ES-I3 (cell line): Measurements from ENCODE around the gene HS2ST1.

Experiments
- H3K36me3 ChIP-seq: 2 replicates; pipeline ENCODE4 v1.6.1; 2013; ENCODE audit warnings: mild to moderate bottlenecking, low read length, control low read depth, moderate library complexity; ENCODE audit not compliant: insufficient read depth
- H3K4me1 ChIP-seq: 2 replicates; pipeline ENCODE4 v1.6.1; 2013; ENCODE audit warnings: mild to moderate bottlenecking, control low read depth, low read length; ENCODE audit not compliant: insufficient read depth
- H3K9ac ChIP-seq: 2 replicates; pipeline ENCODE4 v1.6.1; 2013; ENCODE audit warnings: low read depth, mild to moderate bottlenecking, low read length, moderate library complexity
- H3K9me3 ChIP-seq: 2 replicates; pipeline ENCODE4 v1.6.1; 2013; ENCODE audit warnings: mild to moderate bottlenecking, low read length, moderate library complexity; ENCODE audit not compliant: control insufficient read depth, insufficient read depth

Gene HS2ST1

GRCh38 chr1:87134625-87135328 lies 220.3 kb downstream of the HS2ST1 start:
- no peak overlapping the region for H3K9ac ChIP-seq
- no peaks in the 10 kb centered on the region for H3K4me1 ChIP-seq
- no peaks in the 10 kb centered on the region for H3K36me3 ChIP-seq
- H3K9me3 ChIP-seq: no peaks in the 10 kb centered on the region

DNA sequence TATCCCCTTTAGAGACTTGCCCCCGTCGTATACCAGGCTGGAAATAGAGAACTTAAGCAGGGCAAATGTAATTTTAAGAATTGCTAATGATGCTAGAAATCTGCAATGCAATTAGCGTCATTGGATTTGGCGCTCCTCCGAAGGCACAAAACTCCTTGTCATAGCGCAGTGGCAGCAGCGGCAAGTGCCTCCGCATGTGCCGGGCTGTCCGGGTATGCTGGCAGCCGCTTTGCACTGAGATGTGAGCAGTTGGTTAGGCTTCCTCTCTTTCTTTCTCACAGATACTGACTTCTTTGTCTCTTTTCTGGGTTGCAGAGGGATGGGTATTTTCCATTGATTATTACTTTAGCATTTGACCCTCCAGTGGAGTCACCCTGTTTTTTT lies 220.9 kb downstream of the HS2ST1 start:
- H3K9ac ChIP-seq: no peak overlapping the region

GRCh38 chr1:87136607-87137341 lies 222.3 kb downstream of the HS2ST1 start:
- Histone ChIP-seq H3K9ac (no peak overlapping the region), H3K36me3 (no peaks in the 10 kb centered on the region), H3K9me3 (no peaks in the 10 kb centered on the region), H3K4me1 (no peaks in the 10 kb centered on the region)

More for the DNA sequence above, 220.9 kb downstream of the HS2ST1 start:
- Histone ChIP-seq H3K4me1 (no peaks in the 10 kb centered on the region), H3K9me3 (no peaks in the 10 kb centered on the region), H3K36me3 (no peaks in the 10 kb centered on the region)

DNA sequence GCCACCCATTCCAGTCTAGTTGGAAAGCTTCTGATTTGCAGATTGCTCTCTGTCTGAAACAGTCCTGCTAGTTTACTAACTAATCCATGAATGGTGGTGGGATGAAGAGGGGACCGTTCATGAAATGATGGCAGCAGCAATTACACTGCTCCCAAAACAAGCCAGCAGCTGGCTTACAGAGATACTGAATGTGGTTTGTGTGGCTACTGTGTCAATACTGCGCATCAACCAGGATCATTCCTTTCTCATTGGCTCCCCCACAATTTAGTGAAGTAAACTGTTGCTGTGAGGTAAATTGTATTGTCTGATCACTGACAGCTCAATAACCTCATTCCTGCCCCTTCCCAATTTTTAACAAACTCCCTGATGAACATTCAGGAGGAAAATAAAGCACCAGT lies 222.9 kb downstream of the HS2ST1 start:
- H3K36me3 ChIP-seq: no peaks in the 10 kb centered on the region
- no peak overlapping the region for H3K9ac ChIP-seq
- no peaks in the 10 kb centered on the region for H3K4me1 ChIP-seq
- H3K9me3 ChIP-seq: no peaks in the 10 kb centered on the region

- no peak overlapping the region for H3K9ac ChIP-seq
- H3K4me1 ChIP-seq: no peaks in the 10 kb centered on the region
- H3K36me3 ChIP-seq: no peaks in the 10 kb centered on the region
- H3K9me3 ChIP-seq: no peaks in the 10 kb centered on the region
Measured at GRCh38 chr1:87140831-87141540, 226.6 kb downstream of the HS2ST1 start.

GRCh38 chr1:87141556-87141955 lies 227.1 kb downstream of the HS2ST1 start:
- H3K9me3 ChIP-seq: no peaks in the 10 kb centered on the region
- no peaks in the 10 kb centered on the region for H3K36me3 ChIP-seq
- H3K4me1 ChIP-seq: no peaks in the 10 kb centered on the region
- H3K9ac ChIP-seq: no peak overlapping the region

GRCh38 chr1:87143413-87144135 lies 229.1 kb downstream of the HS2ST1 start:
- Histone ChIP-seq H3K4me1 (peaks cover 3% of the 10 kb centered on the region), H3K36me3 (no peaks in the 10 kb centered on the region), H3K9me3 (no peaks in the 10 kb centered on the region), H3K9ac (no peak overlapping the region)

DNA sequence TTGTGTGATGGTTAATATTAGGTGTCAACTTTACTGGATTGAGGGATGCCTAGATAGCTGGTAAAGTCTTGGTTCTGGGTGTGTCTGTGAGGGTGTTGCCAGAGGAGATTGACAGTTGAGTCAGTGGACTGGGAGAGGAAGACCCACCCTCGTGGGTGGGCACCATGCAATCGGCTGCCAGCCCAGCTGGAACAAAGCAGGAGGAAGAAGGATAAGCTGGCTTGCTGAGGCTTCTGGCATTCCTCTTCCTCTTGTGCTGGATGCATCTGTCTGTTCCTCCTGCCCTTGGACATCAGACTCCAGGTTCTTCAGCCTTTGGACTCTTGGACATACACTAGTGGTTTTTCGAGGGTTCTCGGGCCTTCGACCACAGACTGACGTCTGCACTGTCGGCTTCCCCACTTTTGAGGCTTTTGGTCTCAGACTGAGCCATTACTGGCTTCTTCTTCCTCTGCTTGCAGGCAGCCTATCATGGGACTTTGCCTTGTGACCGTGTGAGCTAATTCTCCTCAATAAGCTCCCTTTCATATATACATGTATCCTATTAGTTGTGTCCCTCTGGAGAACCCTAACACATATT lies 230.0 kb downstream of the HS2ST1 start:
- peaks cover 12% of the 10 kb centered on the region for H3K4me1 ChIP-seq
- H3K36me3 ChIP-seq: no peaks in the 10 kb centered on the region
- no peaks in the 10 kb centered on the region for H3K9me3 ChIP-seq
- H3K9ac ChIP-seq: no peak overlapping the region

DNA sequence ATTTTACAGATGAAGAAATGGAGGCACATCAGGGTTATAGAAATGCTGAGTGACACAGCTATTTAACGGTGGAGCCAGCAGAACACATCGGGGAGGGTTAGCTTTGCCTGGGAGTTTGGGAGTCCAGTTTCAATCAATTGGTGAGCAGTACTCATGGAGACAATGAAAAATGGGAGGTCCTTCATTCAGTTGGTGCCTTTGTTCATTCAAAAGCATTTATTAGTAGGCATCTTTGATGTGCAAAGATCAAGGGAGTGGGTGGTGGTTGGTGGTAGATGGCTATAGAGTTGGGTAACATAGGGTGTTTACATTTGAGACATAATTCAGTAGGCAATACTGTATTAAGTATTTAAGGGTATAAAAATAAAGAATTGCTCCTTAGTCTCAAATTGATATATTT lies 230.5 kb downstream of the HS2ST1 start:
- Histone ChIP-seq H3K4me1 (peaks cover 16% of the 10 kb centered on the region), H3K36me3 (no peaks in the 10 kb centered on the region), H3K9me3 (no peaks in the 10 kb centered on the region), H3K9ac (no peak overlapping the region)

- no peaks in the 10 kb centered on the region for H3K9me3 ChIP-seq
- H3K36me3 ChIP-seq: no peaks in the 10 kb centered on the region
- no peak overlapping the region for H3K9ac ChIP-seq
- H3K4me1 ChIP-seq: peaks cover 28% of the 10 kb centered on the region
Measured at GRCh38 chr1:87146538-87146937, 232.1 kb downstream of the HS2ST1 start.

- Histone ChIP-seq H3K9me3 (no peaks in the 10 kb centered on the region), H3K36me3 (no peaks in the 10 kb centered on the region), H3K9ac (no peak overlapping the region), H3K4me1 (peaks cover 28% of the 10 kb centered on the region)
Measured at GRCh38 chr1:87146986-87147385, 232.6 kb downstream of the HS2ST1 start.

- H3K36me3 ChIP-seq: no peaks in the 10 kb centered on the region
- no peak overlapping the region for H3K9ac ChIP-seq
- no peaks in the 10 kb centered on the region for H3K9me3 ChIP-seq
- H3K4me1 ChIP-seq: peaks cover 34% of the 10 kb centered on the region
Measured at GRCh38 chr1:87147851-87148250, 233.4 kb downstream of the HS2ST1 start.

DNA sequence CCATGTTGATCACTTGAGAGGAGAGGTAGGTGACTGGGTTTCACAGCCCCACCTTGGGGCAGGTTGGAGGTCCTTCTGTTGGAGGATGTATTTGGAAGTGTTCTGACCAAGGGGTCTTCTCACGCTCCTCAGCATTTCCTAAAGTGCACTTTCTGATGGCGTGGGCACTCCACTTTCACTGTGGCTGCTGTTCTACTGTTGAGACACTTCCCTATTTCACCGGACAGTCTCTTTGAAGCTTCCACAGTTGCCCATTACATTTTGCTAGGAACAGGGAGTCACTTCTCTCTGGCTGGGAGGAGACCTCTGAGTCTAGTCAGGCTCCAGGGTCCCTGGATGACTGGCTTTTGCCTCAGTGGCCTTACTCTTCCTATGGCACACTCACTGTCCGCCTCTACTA lies 234.2 kb downstream of the HS2ST1 start:
- no peaks in the 10 kb centered on the region for H3K9me3 ChIP-seq
- no peak overlapping the region for H3K9ac ChIP-seq
- no peaks in the 10 kb centered on the region for H3K36me3 ChIP-seq
- H3K4me1 ChIP-seq: peaks cover 34% of the 10 kb centered on the region
